K562 (cell line): ENCODE data around the gene SERAC1. TPM values are rescaled to one million over a fixed set of nuclear protein-coding genes. Genes with fewer than 3 reads are reported as not detected.

ENCODE experiments used
- ATAC-seq: fragments of 200-7000 bp; cut with Tn5 transposase; 3 replicates; pipeline ENCODE4 v1.9.1; 2020; ENCODE audit warnings: moderate library complexity
- BruUV-seq: library from RNA; stranded (reverse); fragments of 400-500 nt; replicated peaks from 2 replicates; lab custom pipeline; 2021; lab: Mats Ljungman, UMichigan
- CTCF ChIA-PET: fragments of 300-600 bp; formaldehyde crosslinking; extraction: SDS; loops from one replicate; lab custom pipeline; 2021; ENCODE audit warnings: low intra/inter-chr PET ratio; lab: Yijun Ruan, JAX
- POLR2A ChIA-PET: fragments of 300-600, 350-650 bp; sonication (Branson Sonifier 250); formaldehyde crosslinking; extraction: SDS; loops from one replicate; lab custom pipeline; 2021; ENCODE audit warnings: antibody characterized with exemption, inconsistent platforms; lab: Yijun Ruan, JAX
- DNase-seq, 4 experiments: peaks; one replicate each; pipeline versions ENCODE4 v3.0.0 to v3.0.0-alpha.2; 2011 to 2018; ENCODE audit warnings: low spot score in 3 of 4, mixed read lengths in 3 of 4; ENCODE audit errors: extremely low read depth in 1 of 4
- FAIRE-seq: peaks from 2 replicates; lab custom pipeline; 2011; peaks lifted over from hg19 to GRCh38; lab: Jason Lieb, UNC
- H2AFZ ChIP-seq: 2 replicates; pipeline ENCODE4 v1.6.0; 2011; ENCODE audit warnings: low read depth, low read length, control low read depth, inconsistent platforms
- H3K27ac ChIP-seq: fragments of 200-600 bp; 3 replicates; pipeline ENCODE4 v1.8.0; 2011; ENCODE audit warnings: low read depth, mild to moderate bottlenecking, control low read depth, inconsistent platforms, low read length, moderate library complexity, mixed read lengths; ENCODE audit errors: extremely low read depth
- H3K27me3 ChIP-seq, 2 experiments: fragments of 300-600 bp in 1 of 2; 2 replicates in 1 of 2; 3 replicates in 1 of 2; pipeline versions ENCODE4 v1.6.0 to v1.8.0; 2011; ENCODE audit warnings: inconsistent platforms in 2 of 2, low read length in 2 of 2, mild to moderate bottlenecking in 1 of 2, mixed read lengths in 1 of 2, moderate library complexity in 1 of 2; ENCODE audit not compliant: control insufficient read depth in 2 of 2, insufficient read depth in 2 of 2
- H3K36me3 ChIP-seq: fragments of 300-600 bp; 3 replicates; pipeline ENCODE4 v1.8.0; 2011; ENCODE audit warnings: mild to moderate bottlenecking, low read length, inconsistent platforms; ENCODE audit not compliant: control insufficient read depth, insufficient read depth
- H3K4me1 ChIP-seq, 2 experiments: fragments of 200-600 bp in 1 of 2; replicated peaks in 1 of 2; 2 replicates in 1 of 2; 3 replicates in 1 of 2; pipeline versions ENCODE4 v1.5.1 to v1.8.0; 2011; ENCODE audit warnings: inconsistent platforms in 2 of 2, low read length in 2 of 2, mild to moderate bottlenecking in 1 of 2, mixed read lengths in 1 of 2, moderate library complexity in 1 of 2; ENCODE audit not compliant: control insufficient read depth in 2 of 2, insufficient read depth in 2 of 2
- H3K4me2 ChIP-seq: 2 replicates; pipeline ENCODE4 v1.6.1; 2011; ENCODE audit warnings: low read length, control low read depth, inconsistent platforms, mixed read lengths; ENCODE audit not compliant: insufficient read depth
- H3K4me3 ChIP-seq: fragments of 200-600 bp; sonication (generic), shearing (Covaris generic); 2 replicates; pipeline ENCODE4 v1.5.1; 2016; ENCODE audit warnings: control low read depth, inconsistent platforms
- H3K79me2 ChIP-seq: fragments of 200-600 bp; 3 replicates; pipeline ENCODE4 v1.8.0; 2011; ENCODE audit warnings: low read length, inconsistent platforms; ENCODE audit not compliant: control insufficient read depth, insufficient read depth
- H3K9ac ChIP-seq, 2 experiments: 2 replicates each; pipeline versions ENCODE4 v1.6.0 to v1.6.1; 2011; ENCODE audit warnings: low read depth in 2 of 2, low read length in 2 of 2, control low read depth in 1 of 2, inconsistent platforms in 1 of 2, mild to moderate bottlenecking in 1 of 2, mixed read lengths in 1 of 2; ENCODE audit not compliant: insufficient read depth in 1 of 2
- H3K9me1 ChIP-seq: one replicate; pipeline ENCODE4 v1.6.0; 2011; ENCODE audit warnings: inconsistent platforms, mild to moderate bottlenecking, low read length, moderate library complexity; ENCODE audit not compliant: control insufficient read depth, insufficient read depth
- H3K9me3 ChIP-seq: replicated peaks from 2 replicates; pipeline ENCODE4 v1.5.1; 2011; ENCODE audit warnings: low read depth, low read length, inconsistent platforms; ENCODE audit not compliant: control insufficient read depth, insufficient read depth
- H4K20me1 ChIP-seq: replicated peaks from 2 replicates; pipeline ENCODE4 v1.6.1; 2011; ENCODE audit warnings: low read length, inconsistent platforms, mixed read lengths; ENCODE audit not compliant: control insufficient read depth, insufficient read depth
- CBFA2T2 ChIP-seq: fragments of 450-650 bp; conservative IDR thresholded peaks from 2 replicates; pipeline ENCODE4 v1.6.1; 2017; ENCODE audit warnings: mild to moderate bottlenecking
- MECOM ChIP-seq: fragments of 250-450 bp; sonication (Bioruptor Pico); IDR thresholded peaks from 2 replicates; pipeline ENCODE4 v1.8.0; 2022; ENCODE audit warnings: inconsistent platforms
- MEF2A ChIP-seq: IDR thresholded peaks from 2 replicates; pipeline ENCODE4 v1.6.1; 2011; ENCODE audit warnings: low read depth, mild to moderate bottlenecking, low read length, moderate library complexity; ENCODE audit not compliant: control insufficient read depth
- RNF2 ChIP-seq: sonication (generic); IDR thresholded peaks from 2 replicates; pipeline ENCODE4 v1.6.1; 2016
- SIN3B ChIP-seq: fragments of 450-650 bp; IDR thresholded peaks from 2 replicates; pipeline ENCODE4 v1.6.1; 2017; ENCODE audit warnings: low read depth, mild to moderate bottlenecking, moderate library complexity
- TEAD4 ChIP-seq, 2 experiments: sonication (generic) in 1 of 2; formaldehyde crosslinking in 1 of 2; IDR thresholded peaks; 2 replicates each; pipeline versions ENCODE4 v1.6.1 to v1.8.0; 2012 to 2022; ENCODE audit warnings: borderline replicate concordance in 1 of 2, inconsistent platforms in 1 of 2, low read length in 1 of 2, mild to moderate bottlenecking in 1 of 2, missing genetic modification reagents in 1 of 2
- U2AF1 ChIP-seq: fragments of 200-400 bp; formaldehyde crosslinking; optimal IDR thresholded peaks from 2 replicates; pipeline ENCODE3; 2017; ENCODE audit warnings: mild to moderate bottlenecking, low read depth, low read length, moderate library complexity
- WGBS: fragments of 100-300 bp; shearing (Covaris generic); methylation state at CpG from one replicate; pipeline ENCODE4 v1.1.6; 2016; ENCODE audit warnings: low coverage, mixed read lengths; ENCODE audit not compliant: insufficient coverage; ENCODE audit errors: missing lambda C conversion rate; 5-methylcytosine and 5-hydroxymethylcytosine counted together
- in situ Hi-C: fragments of 300-500 bp; cut with MboI; formaldehyde crosslinking; loops from 4 replicates; pipeline ENCODE4 v1.15.0; 2018; ENCODE audit warnings: inconsistent platforms, mixed read lengths
- intact Hi-C: fragments of 100-400 bp; cut with micrococcal nuclease; formaldehyde crosslinking; loops from 2 replicates; pipeline ENCODE4 v1.14.2; 2022
- polyA plus RNA-seq, 8 experiments: library from polyadenylated mRNA; depleted of rRNA in 4 of 8; stranded (reverse) in 5 of 8; unstranded in 3 of 8; fragments of >200 nt; fragmentation: Nextera tagmentation in 2 of 8; fragmentation: Illumina TruSeq in 1 of 8; extraction: Ambion mirVana in 2 of 8; extraction: Trizol in 1 of 8; gene quantifications; 2 replicates each; pipeline versions ENCODE4 v1.2.1 to v1.2.3, GENCODE V29; 2011 to 2014; ENCODE audit warnings: inconsistent platforms in 1 of 8, missing spikeins in 1 of 8
- total RNA-seq, 7 experiments: library from RNA; depleted of rRNA in 6 of 7; stranded (reverse); fragments of >200 nt in 6 of 7; fragmentation: Illumina TruSeq in 2 of 7; extraction: Trizol in 2 of 7; gene quantifications; 2 replicates each; pipeline versions ENCODE4 v1.2.1 to v1.2.3, GENCODE V29; 2011 to 2021; ENCODE audit warnings: low replicate concordance in 1 of 7
- TF ChIP-seq, protein P1 (sequence below): fragments of 450-650 bp; IDR thresholded peaks from 2 replicates; pipeline ENCODE4 v1.6.1; 2016; ENCODE audit warnings: antibody characterized with exemption
- TF ChIP-seq, protein P2 (sequence below), 2 experiments: fragments of 450-650 bp; IDR thresholded peaks; 2 replicates each; pipeline ENCODE4 v1.6.1; 2016

The SERAC1 gene
- total and polyA plus RNA-seq, 9 of the 15 experiments (the other 6 are each of a cell fraction or from before 2014, with no cell fraction given), result 1.8 to 6.2 (median 2.8) TPM

DNA sequence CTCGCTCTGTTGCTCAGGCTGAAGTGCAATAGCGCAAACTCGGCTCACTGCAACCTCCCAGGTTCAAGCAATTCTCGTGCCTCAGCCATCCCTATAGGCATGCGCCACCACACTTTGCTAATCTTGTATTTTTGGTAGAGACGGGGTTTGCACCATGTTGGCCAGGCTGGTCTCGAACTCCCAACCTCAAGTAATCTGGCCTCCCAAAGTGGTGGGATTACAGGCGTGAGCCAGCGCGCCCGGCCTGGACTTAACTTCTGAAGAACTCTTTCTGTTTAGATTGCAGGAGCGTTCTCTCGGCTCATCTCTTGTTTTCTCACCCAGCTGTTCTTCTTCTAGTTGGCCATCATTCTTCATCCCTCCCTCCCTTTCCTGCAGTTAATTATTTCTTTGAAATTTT lies 30.4 kb upstream of the SERAC1 start (continued):
- TF ChIP-seq, protein P1, sequence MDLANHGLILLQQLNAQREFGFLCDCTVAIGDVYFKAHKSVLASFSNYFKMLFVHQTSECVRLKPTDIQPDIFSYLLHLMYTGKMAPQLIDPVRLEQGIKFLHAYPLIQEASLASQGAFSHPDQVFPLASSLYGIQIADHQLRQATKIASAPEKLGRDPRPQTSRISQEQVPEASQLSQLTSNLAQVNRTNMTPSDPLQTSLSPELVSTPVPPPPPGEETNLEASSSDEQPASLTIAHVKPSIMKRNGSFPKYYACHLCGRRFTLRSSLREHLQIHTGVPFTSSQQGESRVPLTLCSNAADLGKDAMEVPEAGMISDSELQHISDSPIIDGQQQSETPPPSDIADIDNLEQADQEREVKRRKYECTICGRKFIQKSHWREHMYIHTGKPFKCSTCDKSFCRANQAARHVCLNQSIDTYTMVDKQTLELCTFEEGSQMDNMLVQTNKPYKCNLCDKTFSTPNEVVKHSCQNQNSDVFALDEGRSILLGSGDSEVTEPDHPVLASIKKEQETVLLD, result no peak
- no peak for TF ChIP-seq SIN3B

DNA sequence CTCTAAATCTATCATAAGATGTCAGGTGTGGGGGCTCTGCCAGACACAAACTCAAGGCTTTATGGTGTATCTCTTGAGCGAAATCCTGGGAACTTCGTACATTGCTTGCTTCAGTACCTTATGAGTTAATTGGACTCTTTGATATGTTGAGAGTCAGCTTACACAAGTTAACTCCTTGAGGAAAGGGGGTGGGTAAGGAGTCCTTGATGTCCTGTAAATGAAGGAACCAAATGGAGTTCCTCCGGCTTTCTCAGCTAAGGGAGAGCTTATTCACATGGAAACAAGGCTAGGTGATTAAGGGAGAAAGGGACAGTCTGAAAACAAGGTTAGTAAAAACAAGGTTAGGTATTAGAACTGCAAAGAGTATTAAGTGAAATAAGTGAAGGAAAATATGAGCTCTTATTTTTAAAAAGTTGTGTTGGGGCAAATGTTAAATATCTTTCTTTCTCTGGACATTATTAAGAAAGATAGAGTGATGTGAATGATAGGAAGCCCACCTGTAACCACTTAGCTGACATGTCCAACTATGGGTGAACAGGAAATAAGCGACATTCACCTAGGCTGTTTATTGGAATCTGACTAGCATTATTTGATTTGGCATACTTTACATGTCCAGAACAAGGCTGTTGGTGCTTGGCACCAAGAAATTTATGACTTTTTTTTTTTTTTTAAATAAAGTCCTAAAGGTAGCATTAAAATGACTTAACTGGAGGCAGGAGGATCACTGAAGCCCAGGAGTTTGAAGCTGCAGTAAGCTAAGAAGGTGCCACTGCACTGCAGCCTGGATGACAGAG lies 26.6 kb upstream of the SERAC1 start:
- DNase-seq, result no peak
- Histone ChIP-seq H3K27me3 (no peaks in the 10 kb centered on the region), H3K79me2 (no peaks in the 10 kb centered on the region), H2AFZ (no peak overlapping the region), H3K4me3 (no peak overlapping the region), H3K27ac (no peak overlapping the region), H3K4me1 (no peaks in the 10 kb centered on the region), H3K36me3 (peaks cover 15% of the 10 kb centered on the region; the same call in 1 of the 3 replicates), H3K4me2 (no peak overlapping the region), H4K20me1 (no peaks in the 10 kb centered on the region), H3K9me3 (no peaks in the 10 kb centered on the region), H3K9me1 (no peaks in the 10 kb centered on the region), H3K9ac (no peak overlapping the region)
- 65% methylated on average over 4 of the region's 4 CpGs for WGBS
- in situ Hi-C loops, result no loop called here
- intact Hi-C loops, result no loop called here
- ATAC-seq, result no peak
- TF ChIP-seq MECOM (CRISPR knock-in tag), result no peak
- TF ChIP-seq RNF2, result no peak
- no peak for TF ChIP-seq TEAD4 (IDR thresholded peaks at IDR 0.05; ENCODE audit: low read length)
- no peak for TF ChIP-seq TEAD4 (CRISPR knock-in tag; IDR thresholded peaks at IDR 0.05; ENCODE audit: borderline replicate concordance)
- no peak for TF ChIP-seq CBFA2T2
- TF ChIP-seq, protein P2, sequence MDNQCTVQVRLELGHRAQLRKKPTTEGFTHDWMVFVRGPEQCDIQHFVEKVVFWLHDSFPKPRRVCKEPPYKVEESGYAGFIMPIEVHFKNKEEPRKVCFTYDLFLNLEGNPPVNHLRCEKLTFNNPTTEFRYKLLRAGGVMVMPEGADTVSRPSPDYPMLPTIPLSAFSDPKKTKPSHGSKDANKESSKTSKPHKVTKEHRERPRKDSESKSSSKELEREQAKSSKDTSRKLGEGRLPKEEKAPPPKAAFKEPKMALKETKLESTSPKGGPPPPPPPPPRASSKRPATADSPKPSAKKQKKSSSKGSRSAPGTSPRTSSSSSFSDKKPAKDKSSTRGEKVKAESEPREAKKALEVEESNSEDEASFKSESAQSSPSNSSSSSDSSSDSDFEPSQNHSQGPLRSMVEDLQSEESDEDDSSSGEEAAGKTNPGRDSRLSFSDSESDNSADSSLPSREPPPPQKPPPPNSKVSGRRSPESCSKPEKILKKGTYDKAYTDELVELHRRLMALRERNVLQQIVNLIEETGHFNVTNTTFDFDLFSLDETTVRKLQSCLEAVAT (IDR thresholded peaks at IDR 0.05), result no peak
- TF ChIP-seq MEF2A, result no peak
- TF ChIP-seq U2AF1, result no peak
- POLR2A ChIA-PET, result interaction anchor here (0.6 to 0.9 kb wide), 3 partner anchors 9 to 815 kb away, joined by 3 read pairs; no protein-coding TSS in a partner anchor
- CTCF ChIA-PET, result no interaction called here
- no peak for FAIRE-seq
- no TSS peak for BruUV-seq
